Epithelial cell of esophagus (primary cell): ENCODE measurements around the gene ZBED1.
"Not testable (repeated sequence)": the region's sequence is repeated elsewhere in the genome, so short reads cannot be mapped to it uniquely, and the experiment has no call there.

Source experiments
- DNase-seq: peaks from one replicate; pipeline ENCODE4 v3.0.0; 2010; ENCODE audit warnings: low read depth
- H3K4me3 ChIP-seq: 2 replicates; pipeline ENCODE4 v1.5.1; 2011; ENCODE audit warnings: mild to moderate bottlenecking, low read length, control low read depth
- CTCF ChIP-seq: IDR thresholded peaks from 2 replicates; pipeline ENCODE4 v1.5.1; 2011; ENCODE audit warnings: low read depth, mild to moderate bottlenecking, low read length, control low read depth, inconsistent platforms; ENCODE audit not compliant: insufficient read depth; ENCODE audit errors: missing control alignments

The ZBED1 gene

GRCh38 chrX:2479420-2479780 is 21.4 kb downstream of the ZBED1 start:
- no peak for TF ChIP-seq CTCF

GRCh38 chrX:2478546-2479419 is 22.0 kb downstream of the ZBED1 start:
- DNase-seq, result no peak
- no peak overlapping the region for H3K4me3 ChIP-seq
- no peak for TF ChIP-seq CTCF

More at GRCh38 chrX:2479420-2479780, 21.4 kb downstream of the ZBED1 start:
- DNase-seq, result no peak
- H3K4me3 ChIP-seq, result no peak overlapping the region

- DNase-seq, H3K4me3 ChIP-seq: not testable (repeated sequence)
These were observed 23.5 kb downstream of the ZBED1 start for GRCh38 chrX:2477313-2477712.

GRCh38 chrX:2474963-2475726 is 25.6 kb downstream of the ZBED1 start:
- H3K4me3 ChIP-seq, result no peak overlapping the region
- DNase-seq, result no peak
- no peak for TF ChIP-seq CTCF

- no peak for DNase-seq
- no peak for TF ChIP-seq CTCF
- no peak overlapping the region for H3K4me3 ChIP-seq
These were observed 26.4 kb downstream of the ZBED1 start for GRCh38 chrX:2474280-2474962.

- H3K4me3 ChIP-seq, DNase-seq: not testable (repeated sequence)
These were observed 27.7 kb downstream of the ZBED1 start for GRCh38 chrX:2473064-2473463.

- no peak for DNase-seq
- no peak for TF ChIP-seq CTCF
- H3K4me3 ChIP-seq, result no peak overlapping the region
These were observed 29.1 kb downstream of the ZBED1 start for GRCh38 chrX:2471641-2472040.

GRCh38 chrX:2471126-2471525 is 29.6 kb downstream of the ZBED1 start:
- not testable (repeated sequence) for H3K4me3 ChIP-seq, DNase-seq

GRCh38 chrX:2469852-2470251 is 30.9 kb downstream of the ZBED1 start:
- DNase-seq, H3K4me3 ChIP-seq: not testable (repeated sequence)
